IPS-15b (cell line): ENCODE results near the gene TMPRSS2.

Source experiments
- H3K27me3 ChIP-seq: one replicate; pipeline ENCODE4 v1.6.1; 2013; ENCODE audit warnings: low read length; ENCODE audit not compliant: control insufficient read depth, insufficient read depth
- H3K36me3 ChIP-seq: one replicate; pipeline ENCODE4 v1.6.1; 2013; ENCODE audit warnings: low read length; ENCODE audit not compliant: control insufficient read depth, insufficient read depth
- H3K4me1 ChIP-seq: one replicate; pipeline ENCODE4 v1.6.1; 2013; ENCODE audit warnings: mild to moderate bottlenecking, low read length; ENCODE audit not compliant: control insufficient read depth, insufficient read depth
- H3K4me3 ChIP-seq: one replicate; pipeline ENCODE4 v1.5.1; 2013; ENCODE audit warnings: low read depth, low read length
- H3K9ac ChIP-seq: one replicate; pipeline ENCODE4 v1.6.1; 2013; ENCODE audit warnings: low read depth, mild to moderate bottlenecking, low read length
- H3K9me3 ChIP-seq: one replicate; pipeline ENCODE4 v1.6.1; 2013; ENCODE audit warnings: mild to moderate bottlenecking, low read length; ENCODE audit not compliant: control insufficient read depth, insufficient read depth

Gene TMPRSS2

DNA sequence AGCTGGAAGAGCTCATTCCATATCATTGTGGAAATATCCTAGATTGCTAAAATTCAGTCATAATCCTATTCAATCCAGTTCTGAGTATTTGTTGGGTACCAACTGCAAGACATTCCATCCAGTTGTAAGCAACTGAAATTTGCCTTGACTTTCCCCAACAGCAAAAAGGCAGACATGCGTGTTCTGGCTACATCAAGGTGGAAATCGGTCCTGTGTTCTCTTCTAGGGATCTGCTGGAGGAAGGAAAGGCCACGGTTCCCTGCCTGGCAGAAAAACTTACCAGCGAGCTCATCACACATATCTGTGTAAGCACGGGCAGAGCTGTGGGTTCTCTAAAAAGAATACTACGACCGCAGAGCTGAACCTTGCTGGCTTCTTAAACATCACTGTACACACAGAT lies 64.4 kb downstream of the TMPRSS2 start:
- Histone ChIP-seq H3K4me1 (no peaks in the 10 kb centered on the region), H3K9ac (no peak overlapping the region), H3K9me3 (no peaks in the 10 kb centered on the region), H3K4me3 (no peak overlapping the region), H3K27me3 (no peaks in the 10 kb centered on the region), H3K36me3 (peaks cover 6% of the 10 kb centered on the region)

DNA sequence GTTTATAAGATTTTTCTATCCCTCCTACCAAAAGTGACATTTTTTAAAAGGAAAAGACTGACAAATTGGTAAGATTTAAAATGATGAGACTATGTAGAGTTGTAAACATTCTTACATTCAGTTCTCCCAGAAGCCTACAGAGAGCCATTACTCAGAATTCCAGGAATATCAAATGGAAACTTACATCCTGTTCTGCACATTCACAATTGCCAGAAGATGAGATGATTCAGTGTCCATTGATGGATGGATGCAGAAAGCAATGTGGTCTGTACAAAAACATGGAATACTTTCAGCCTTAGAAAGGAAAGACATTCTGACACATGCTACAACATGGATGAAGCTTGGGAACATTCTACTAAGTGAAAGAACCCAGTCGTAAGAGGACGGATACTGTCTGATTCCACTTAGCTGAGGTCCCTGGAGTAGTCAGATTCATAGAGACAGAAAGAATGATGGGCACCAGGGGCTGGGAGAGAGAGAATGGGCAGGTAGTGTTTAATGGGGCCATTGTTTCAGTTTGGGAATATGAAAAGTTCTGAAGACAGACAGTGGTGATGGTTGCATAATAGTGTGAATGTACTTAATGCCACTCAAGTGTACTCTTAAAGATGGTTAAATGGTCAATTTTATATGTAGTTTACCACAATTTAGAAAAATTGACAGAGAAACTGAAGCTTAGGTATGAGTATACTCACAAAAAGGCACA lies 65.3 kb downstream of the TMPRSS2 start:
- peaks cover 6% of the 10 kb centered on the region for H3K36me3 ChIP-seq
- H3K27me3 ChIP-seq, result no peaks in the 10 kb centered on the region

DNA sequence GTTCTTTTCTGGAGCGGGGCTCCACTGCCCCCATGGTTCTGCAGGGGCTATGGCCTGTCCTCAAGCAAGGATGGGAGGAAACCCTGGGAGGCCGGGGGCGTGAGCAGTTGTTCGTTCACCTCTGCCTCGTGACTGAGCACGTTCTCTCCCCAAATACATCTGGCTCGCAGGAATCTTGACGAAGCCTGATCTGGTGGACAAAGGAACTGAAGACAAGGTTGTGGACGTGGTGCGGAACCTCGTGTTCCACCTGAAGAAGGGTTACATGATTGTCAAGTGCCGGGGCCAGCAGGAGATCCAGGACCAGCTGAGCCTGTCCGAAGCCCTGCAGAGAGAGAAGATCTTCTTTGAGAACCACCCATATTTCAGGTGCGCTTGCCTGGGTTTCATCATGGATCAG lies 66.4 kb downstream of the TMPRSS2 start:
- H3K4me3 ChIP-seq, result no peak overlapping the region
- peaks cover 8% of the 10 kb centered on the region for H3K36me3 ChIP-seq
- no peaks in the 10 kb centered on the region for H3K9me3 ChIP-seq
- no peaks in the 10 kb centered on the region for H3K4me1 ChIP-seq
- H3K27me3 ChIP-seq, result no peaks in the 10 kb centered on the region
- H3K9ac ChIP-seq, result no peak overlapping the region

More for the DNA sequence above, 65.3 kb downstream of the TMPRSS2 start:
- no peaks in the 10 kb centered on the region for H3K9me3 ChIP-seq
- no peak overlapping the region for H3K4me3 ChIP-seq
- no peaks in the 10 kb centered on the region for H3K4me1 ChIP-seq
- no peak overlapping the region for H3K9ac ChIP-seq

DNA sequence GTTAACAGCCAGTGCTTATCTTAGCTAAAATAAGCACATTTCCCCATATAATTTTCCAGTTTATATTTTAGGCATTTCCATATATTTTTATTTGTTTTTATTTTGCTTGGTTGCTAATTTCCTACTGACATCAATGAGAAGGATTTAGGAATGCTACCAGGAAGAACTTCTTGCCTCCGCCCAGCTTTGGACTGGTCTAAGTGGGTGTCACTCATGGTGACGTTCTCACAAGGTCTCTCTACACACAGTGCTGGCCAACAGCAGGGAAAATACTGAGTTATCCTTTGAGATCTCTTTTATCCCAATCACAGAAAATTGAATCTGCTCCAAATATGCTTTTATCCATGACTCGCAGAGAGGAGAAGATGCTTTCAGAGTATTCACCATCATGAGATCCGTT lies 68.7 kb downstream of the TMPRSS2 start:
- no peak overlapping the region for H3K4me3 ChIP-seq
- no peak overlapping the region for H3K9ac ChIP-seq

DNA sequence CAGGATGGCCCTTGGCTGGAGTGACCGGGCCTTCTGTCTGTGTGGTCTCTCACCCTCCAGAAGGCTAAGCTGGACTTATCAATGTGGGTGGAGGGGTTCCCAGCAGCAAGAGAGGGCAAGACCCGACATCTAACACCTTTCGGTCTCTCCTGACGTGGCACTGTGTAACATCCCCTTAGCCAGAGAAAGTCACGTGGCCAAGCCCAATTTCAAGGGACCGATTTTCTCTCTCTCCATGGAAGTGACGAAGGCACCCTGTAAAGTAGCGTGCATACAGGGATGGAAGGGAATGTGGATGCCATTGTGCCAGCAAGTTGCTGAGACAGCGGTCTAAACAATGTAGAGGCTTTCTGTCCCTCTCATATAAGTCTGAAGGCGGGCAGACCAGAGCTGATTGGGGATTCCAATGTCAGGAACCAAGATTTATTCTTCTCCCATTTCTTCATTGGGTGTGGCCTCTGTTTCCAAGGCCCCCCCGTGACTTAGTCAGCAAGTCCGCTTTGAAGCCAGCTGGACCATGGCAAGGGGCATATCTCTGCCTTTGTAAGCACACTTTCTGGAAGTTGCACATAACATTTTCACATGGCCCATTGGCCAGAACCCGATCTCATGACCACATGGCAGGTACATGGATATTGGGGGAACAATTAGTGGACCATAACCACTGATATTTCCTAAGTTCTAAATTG lies 69.4 kb downstream of the TMPRSS2 start:
- Histone ChIP-seq H3K36me3 (peaks cover 11% of the 10 kb centered on the region), H3K27me3 (no peaks in the 10 kb centered on the region), H3K9ac (no peak overlapping the region), H3K4me3 (no peak overlapping the region), H3K4me1 (no peaks in the 10 kb centered on the region), H3K9me3 (no peaks in the 10 kb centered on the region)

More for the DNA sequence above, 68.7 kb downstream of the TMPRSS2 start:
- no peaks in the 10 kb centered on the region for H3K4me1 ChIP-seq
- no peaks in the 10 kb centered on the region for H3K27me3 ChIP-seq
- no peaks in the 10 kb centered on the region for H3K9me3 ChIP-seq
- peaks cover 11% of the 10 kb centered on the region for H3K36me3 ChIP-seq

DNA sequence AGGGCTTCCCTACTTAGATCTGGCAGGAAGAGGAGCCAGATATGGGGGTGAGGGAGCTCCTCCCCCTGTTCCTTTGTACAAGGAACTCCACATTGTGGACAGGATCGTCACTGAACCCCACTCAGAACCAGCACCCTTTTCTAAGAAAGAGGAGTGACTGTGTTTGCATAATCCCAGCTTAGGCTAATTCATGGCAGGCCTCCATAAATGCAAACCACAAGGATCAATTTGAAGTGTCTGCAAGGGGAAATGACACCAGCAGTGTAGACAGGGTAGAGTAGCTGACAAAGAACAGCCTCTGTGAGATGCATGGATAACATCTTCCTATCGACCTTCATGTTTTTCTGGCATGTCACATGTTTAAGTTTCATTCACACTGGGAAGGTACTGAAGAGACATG lies 70.2 kb downstream of the TMPRSS2 start:
- Histone ChIP-seq H3K9me3 (no peaks in the 10 kb centered on the region), H3K9ac (no peak overlapping the region), H3K4me1 (peaks cover 8% of the 10 kb centered on the region), H3K27me3 (no peaks in the 10 kb centered on the region), H3K36me3 (peaks cover 11% of the 10 kb centered on the region), H3K4me3 (no peak overlapping the region)

DNA sequence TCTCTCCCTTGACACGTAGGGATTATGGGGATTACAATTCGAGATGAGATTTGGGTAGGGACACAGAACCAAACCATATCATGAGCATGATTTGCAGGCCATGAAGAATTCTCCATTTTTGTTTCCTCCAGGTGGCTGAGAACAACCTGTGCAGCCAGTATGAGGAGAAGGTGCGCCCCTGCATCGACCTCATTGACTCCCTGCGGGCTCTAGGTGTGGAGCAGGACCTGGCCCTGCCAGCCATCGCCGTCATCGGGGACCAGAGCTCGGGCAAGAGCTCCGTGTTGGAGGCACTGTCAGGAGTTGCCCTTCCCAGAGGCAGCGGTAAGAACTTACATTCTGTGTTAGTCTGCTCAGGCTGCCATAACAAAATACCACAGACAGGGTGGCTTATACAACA lies 72.3 kb downstream of the TMPRSS2 start:
- Histone ChIP-seq H3K9me3 (no peaks in the 10 kb centered on the region), H3K27me3 (no peaks in the 10 kb centered on the region), H3K4me3 (no peak overlapping the region), H3K4me1 (peaks cover 9% of the 10 kb centered on the region), H3K36me3 (peaks cover 8% of the 10 kb centered on the region), H3K9ac (no peak overlapping the region)

DNA sequence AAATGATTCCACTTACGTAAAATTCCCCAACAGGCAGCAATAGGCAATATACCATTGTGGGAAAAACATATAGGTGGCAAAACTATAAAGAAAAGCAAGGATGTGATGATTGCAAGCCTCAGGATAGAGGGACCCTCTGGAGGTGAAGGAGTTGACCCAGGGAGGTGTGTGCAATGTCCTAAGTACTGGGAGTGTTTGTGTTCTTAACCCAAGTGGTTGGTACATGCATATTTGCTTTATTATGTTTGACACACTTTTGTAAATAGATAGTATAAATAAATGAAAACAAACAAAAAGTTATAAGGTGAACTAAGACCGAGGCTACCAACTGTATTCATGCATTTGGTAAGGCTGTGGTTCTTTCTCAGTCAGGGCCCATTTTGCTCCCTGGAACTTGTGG lies 74.4 kb downstream of the TMPRSS2 start:
- Histone ChIP-seq H3K36me3 (peaks cover 8% of the 10 kb centered on the region), H3K9me3 (no peaks in the 10 kb centered on the region), H3K27me3 (no peaks in the 10 kb centered on the region), H3K4me1 (peaks cover 9% of the 10 kb centered on the region), H3K9ac (no peak overlapping the region), H3K4me3 (no peak overlapping the region)

DNA sequence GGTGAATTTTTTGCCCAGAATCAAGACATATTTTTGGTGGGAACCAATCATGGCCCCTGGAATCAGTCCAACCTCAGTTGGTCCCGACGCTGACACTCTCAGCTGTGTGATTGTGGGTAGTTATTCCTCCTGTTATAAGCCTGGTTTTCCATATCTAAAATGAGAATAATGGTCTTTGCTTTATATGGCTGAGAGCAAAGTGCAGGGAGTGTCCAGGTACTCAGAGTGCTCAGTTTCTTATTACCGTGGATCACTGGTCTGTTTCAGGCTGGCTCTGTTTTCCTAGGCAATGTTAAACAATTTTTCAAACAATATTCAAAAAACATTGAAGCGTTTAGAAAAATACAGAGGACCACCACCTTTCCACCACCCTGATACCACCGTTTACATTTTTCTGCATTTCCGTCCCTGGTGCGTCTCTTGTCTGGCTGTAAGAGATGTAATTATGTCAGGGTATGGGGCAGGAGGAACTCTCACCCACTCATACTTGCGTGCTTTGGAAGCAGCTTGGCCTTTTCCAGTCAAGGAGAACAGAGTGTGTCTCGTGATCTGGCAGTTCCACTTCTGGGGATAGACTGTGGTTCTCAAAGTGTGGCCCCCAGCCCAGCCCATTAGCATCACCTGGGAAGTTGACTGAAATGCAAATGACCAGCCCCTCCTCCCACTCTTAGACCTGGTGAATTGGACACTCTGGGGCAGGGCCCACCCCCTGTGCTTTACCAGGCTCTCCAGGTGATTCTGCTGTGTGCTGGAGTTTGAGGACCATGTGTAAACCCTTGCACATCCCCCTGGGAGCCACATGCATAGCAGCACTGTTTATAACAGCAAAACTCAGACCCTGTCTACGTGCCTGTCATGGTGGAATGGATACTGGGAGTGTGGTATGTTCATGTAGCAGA lies 75.1 kb downstream of the TMPRSS2 start:
- no peaks in the 10 kb centered on the region for H3K27me3 ChIP-seq
- peaks cover 9% of the 10 kb centered on the region for H3K4me1 ChIP-seq
- H3K36me3 ChIP-seq, result peaks cover 8% of the 10 kb centered on the region
- H3K9ac ChIP-seq, result no peak overlapping the region
- H3K4me3 ChIP-seq, result no peak overlapping the region
- no peaks in the 10 kb centered on the region for H3K9me3 ChIP-seq

DNA sequence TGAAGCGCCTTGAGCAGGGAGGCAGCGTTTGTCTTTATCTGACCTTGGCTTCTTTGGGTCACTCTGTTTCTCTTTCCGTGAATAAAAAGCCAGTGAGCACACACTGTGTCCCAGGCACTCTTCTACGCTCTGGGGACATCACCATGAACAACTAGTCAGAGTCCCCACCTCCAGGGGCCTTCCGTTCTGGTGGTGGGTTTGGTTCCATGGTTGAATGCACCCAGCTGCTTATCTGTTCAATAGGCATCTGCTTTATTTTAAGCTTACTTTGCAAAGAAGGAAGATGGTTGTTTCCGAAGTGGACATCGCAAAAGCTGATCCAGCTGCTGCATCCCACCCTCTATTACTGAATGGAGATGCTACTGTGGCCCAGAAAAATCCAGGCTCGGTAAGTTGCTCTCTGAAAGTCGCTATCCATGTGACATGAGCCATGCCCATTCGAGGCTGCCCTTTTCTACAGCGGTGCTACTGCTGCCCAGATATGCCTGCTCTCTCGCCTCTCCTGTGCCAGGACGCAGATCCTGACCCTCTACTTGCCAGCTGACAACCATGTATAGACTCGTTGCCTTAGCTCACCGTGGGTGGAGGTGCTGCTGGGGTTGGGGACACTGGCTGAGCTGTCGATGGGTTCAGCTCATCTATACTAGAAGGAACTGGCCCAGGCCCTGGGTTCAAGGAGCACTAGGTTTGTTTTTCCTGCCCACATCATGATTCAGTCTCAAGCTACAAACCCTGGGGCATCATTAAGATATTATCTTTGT lies 76.0 kb downstream of the TMPRSS2 start:
- Histone ChIP-seq H3K9me3 (no peaks in the 10 kb centered on the region), H3K9ac (no peak overlapping the region), H3K36me3 (peaks cover 8% of the 10 kb centered on the region), H3K27me3 (peaks cover 7% of the 10 kb centered on the region), H3K4me3 (no peak overlapping the region), H3K4me1 (peaks cover 9% of the 10 kb centered on the region)

DNA sequence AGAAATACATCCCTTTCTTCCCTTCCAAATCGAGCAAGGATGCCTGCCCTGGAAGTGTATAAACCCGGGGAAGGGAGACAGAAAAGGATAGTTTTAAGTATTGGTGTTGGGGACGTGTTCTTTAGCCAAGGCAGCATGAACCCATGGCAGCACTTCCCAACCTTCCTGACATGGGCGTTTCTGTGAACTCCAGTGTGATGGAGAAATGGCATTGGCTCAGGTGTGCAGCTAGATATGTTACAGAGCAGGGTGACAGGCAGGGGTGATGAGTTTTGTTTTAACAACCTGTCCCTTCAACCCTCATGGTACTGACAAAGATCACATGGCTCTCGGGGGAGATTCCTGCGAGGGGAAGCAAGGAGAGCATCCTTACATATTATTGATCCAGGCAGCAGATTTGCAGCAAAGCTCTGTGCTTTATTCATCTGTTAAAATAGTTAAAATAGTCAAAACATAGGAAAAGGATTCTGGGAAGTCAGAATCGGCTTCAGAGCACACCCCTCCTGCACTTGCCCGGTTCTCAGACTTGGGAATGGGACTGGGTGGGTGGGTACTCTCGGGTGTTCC lies 78.0 kb downstream of the TMPRSS2 start:
- no peaks in the 10 kb centered on the region for H3K36me3 ChIP-seq
- H3K27me3 ChIP-seq, result peaks cover 22% of the 10 kb centered on the region
- H3K4me3 ChIP-seq, result no peak overlapping the region
- H3K9me3 ChIP-seq, result no peaks in the 10 kb centered on the region
- H3K4me1 ChIP-seq, result peaks cover 9% of the 10 kb centered on the region
- H3K9ac ChIP-seq, result no peak overlapping the region
